Activated naive CD4-positive, alpha-beta T cell (primary cell): ENCODE data around the gene SKIC8.

Experiments used
- DNase-seq, 4 experiments: peaks; one replicate each; lab custom pipeline; 2025; lab: John Stamatoyannopoulos, UW

Gene SKIC8

DNA sequence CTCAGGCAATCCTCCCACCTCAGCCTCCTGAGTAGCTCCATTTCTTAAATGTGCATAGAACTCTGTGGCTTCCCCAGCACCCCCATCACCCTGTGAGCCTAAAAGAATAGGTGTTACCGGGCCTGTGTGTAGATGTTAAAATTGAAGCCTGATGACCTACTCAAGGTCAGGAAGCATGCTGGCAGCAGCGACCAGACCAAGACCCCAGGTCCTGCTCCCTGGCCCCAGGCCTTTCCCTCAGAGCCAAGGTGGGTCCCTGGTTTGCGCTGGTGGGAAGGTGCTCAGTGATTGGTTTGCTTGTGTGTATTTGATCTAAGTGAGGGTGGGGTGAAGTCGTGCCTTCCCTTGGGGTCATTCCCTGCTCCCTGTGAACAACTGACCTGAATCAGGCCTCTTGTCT lies 22.4 kb upstream of the SKIC8 start:
- no peak for DNase-seq

DNA sequence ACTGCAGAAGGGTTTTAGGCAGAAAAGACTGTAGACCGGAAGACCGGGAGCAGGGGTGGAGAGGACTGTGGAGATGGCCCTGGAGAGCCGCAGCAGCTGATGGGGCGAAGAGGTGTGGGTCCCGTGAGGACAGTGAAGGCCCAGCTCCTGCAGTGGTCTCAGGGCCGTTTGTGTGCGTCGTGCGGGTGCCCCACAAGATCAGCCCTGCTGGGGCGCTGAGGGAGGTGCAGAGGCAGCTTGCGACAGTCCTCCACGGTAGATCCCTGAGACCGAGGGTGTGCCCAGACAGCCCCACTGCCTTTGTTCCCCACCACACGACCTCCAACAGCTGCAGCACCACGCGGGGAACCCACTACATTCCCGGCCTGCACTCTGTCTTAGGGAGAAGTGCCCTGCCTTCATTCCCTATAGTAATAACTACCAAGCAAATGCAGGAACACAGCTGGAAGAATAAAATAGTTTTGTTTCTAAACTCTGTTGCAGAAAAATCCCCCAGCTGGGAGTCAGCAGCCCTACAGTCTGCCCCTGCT lies 21.7 kb upstream of the SKIC8 start:
- no peak for DNase-seq

DNA sequence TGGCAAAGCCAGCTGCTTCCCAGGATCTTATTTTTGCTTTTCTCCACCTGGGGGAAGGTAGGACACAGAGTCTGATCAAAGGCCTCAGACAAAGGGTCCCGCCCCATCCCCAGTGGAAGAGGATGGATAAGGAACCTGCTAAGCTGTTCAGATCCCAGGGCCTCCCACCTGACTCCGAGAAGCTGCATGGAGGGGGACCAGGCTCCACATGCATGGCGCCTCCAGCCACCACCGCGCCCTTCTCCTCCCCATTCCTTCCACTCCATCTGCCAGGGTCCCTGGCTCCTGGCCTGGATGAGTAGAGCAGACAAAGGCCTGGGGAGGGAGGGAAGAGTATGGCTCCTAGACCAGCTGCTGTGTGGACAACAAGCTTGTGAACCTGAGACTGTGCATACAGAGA lies 20.8 kb upstream of the SKIC8 start:
- DNase-seq: no peak

DNA sequence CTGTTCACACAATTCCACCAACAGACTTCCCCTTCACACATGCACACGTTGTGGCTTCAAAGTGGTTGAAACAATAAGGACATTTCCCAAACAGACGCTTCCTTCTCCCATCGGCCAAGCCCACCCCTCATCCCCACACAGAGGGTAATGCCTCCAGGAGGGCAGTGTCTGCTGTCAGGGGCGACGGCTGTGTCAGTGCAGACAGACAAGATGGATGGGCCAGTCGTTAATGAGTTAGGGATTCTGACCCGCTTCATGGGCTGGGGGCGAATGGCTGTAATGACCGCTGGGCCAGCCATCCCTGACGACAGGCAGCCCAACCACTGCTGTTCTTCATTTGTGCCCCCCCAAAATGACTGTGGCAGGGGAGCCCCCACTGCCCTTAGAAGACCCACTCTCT lies 20.2 kb upstream of the SKIC8 start:
- DNase-seq: no peak

DNA sequence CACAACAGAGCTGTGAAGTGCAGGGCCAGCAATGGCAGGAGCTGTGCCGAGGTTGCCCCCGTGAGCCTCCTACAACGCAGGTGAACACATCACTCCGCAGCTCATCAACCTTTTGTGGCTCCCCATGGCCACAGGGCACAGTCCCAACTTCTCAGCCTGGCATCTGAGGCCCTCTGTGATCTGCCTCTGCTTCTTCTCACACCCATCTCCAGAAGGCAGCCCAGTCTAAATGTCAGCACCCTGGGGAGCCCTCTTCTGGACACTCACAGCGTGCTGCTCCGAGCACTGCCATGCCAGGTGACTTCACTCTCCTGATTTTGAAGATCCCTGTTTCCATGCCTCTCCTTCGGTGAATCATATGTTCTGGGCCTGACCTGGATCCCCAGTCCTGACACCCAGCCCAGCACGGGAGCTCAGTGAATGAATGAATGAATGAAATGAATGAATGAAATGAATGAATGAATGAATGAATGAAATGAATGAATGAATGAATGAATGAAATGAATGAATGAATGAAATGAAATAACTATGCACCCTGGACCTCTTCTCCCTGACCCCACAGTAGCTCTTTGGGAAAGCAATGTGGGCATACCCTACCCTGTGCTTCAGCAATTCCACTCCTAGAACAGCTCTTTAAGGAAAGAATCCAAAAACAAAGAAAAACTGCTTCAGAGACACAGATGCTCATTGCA lies 17.9 kb upstream of the SKIC8 start:
- DNase-seq: no peak

DNA sequence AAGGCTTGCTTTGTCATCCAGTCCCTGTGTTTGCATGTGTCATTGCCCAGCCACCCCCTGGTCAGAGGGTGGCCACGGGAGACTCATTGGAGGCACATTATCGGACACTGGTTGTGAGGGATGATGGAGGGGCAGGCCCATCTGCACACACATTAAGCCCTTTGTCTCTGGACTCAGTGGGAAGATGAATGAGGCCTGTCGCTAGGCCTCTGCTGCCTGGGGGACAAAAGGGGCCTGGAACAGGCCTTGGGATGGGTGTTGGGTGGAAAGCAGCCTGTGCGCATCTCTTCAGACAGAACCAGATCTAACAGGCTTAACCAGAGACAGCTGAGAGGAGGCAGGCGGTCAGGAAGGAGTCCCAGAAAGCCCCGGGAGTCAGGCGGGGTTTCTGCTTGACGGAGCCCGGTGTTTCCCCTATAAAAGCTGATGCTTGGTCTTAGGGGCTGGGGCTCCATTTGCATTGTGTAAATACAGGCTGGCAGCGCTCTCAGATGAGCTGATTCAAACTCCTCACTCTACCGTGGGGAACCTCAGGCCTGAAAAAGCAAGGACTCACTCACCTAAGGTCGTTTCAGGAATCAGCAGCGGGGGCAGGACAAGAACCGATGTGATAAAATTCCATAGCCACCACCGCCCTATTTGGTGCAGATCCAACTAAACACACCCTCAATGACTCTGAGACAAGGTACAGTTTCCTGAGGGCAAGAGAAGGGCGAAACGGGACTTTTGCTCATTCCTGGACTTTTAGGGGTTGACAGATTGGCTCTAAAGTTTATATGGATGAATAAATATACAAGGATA lies 17.1 kb upstream of the SKIC8 start:
- no peak for DNase-seq

DNA sequence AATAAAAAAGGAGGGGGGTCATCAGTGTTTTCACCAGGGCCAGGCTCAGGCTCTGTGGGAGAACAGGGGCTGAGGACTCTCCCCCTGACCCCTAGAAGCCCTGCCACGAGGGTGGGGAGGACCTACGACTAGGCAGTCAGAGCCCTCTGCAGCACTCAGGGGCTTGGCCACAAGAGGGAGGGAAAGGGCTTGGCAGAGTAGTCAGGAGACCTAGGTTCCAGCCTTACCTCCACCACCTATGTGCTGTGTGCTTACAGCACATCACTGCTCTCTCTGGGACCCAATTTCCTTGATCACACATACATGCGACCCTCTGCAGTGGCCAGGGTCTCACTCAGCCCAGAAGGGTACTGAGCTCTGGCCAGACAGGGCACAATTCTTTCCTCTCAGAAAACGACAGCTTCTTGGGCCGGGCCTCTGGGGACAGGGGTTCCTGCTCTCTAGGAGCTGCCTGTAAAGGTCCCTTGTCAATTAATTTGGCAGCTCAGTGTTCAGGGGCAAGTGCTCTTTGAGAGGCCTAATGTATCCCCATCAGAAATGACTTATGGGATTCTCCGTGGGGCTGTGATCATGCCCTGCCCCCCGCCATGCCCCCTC lies 16.4 kb upstream of the SKIC8 start:
- DNase-seq: no peak

DNA sequence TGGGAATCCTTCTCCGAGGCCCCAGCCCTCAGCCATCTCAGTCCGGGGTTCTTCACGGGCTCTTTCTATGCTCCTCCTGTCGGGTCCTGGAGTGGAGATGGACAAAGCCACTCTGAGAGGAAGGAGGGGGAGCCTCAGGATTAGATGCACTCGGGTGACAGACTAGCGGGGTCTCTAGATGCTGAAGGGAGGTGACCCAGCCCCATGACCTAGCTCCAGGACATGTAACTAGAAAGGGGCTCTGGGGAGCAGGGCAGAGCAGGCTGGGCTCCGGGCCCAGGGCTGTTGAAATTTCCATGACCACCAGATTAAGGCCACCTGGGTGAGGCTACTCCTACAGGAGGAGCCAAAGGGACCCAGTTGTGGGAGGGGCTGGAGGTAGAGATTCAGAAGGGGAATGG lies 14.8 kb upstream of the SKIC8 start:
- no peak for DNase-seq

DNA sequence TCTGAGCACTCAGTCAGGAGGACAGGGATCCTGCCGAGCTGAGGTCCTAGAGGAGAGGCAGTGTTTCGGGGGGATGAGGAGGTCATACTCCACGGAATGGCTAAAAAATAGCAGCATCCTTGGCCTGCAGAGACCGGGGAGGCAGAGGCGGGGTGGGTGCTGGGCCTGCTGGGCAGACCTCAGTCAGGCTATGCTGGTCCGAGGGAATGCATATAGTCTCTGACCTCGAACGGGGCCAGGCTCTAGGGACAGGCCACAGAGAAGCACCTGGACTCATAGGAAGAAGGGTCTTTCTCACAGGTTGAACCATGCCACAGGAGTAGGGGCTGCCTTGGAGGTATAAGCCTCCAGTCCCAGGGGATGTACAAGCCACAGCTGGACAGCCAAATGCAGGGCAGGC lies 14.0 kb upstream of the SKIC8 start:
- no peak for DNase-seq

DNA sequence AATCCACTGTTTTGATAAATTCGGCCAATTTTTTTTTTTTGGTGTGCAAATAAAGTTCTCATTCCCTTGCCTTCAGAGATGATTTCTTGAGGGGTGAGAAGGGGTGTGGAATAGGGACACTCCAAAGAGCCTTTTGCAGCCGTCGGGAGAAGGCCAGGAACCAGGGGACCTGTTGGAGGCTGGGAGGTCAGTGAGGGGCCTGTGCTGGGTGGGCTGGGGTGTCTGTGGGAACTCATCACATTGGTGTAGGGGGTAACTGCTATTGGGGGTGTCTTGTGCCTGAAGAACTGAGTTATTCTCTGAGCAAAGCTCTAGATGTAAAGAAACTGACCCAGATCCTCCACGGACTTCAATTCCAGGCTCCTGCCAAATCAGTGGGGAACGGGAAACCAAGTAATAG lies 13.5 kb upstream of the SKIC8 start:
- no peak for DNase-seq

DNA sequence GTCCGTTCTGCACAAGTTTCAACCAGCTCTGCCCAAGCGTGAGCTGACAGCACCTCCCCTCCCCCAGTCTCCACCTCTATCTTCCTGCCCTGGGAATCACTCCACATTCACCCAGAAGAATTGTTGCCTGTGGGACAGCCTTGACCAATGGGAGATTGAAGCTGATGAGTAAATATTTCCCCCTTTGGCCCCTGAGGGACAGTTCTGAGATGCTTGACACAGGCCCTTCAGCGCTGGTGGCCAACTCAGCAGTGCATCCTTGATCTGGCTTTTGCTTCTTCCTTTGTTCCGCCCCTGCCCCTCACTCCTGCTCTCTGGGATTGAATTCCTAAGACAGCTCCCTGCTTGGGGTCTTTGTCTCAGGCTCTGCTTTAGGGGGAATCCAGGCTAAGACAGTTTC lies 13.1 kb upstream of the SKIC8 start:
- DNase-seq: no peak

DNA sequence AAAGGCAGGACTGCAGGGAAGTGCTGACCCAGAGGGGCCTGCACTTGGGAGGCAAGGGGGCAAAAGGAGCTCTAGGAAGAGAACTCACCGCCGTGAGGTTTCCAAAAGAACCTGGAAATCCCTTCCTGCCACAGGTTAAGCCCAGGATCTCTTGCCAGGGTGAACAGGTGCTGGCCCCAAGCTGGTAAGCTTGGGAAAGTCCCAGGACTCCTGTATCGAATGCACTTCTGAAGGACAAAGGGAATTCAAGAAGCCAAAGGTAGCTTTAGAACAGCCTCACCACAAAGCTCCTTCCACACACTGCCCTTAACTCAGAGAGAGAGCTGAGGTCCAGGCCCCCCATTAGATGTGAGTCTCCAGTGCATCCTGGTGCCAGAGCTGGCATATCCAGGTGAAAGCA lies 11.9 kb upstream of the SKIC8 start:
- no peak for DNase-seq

DNA sequence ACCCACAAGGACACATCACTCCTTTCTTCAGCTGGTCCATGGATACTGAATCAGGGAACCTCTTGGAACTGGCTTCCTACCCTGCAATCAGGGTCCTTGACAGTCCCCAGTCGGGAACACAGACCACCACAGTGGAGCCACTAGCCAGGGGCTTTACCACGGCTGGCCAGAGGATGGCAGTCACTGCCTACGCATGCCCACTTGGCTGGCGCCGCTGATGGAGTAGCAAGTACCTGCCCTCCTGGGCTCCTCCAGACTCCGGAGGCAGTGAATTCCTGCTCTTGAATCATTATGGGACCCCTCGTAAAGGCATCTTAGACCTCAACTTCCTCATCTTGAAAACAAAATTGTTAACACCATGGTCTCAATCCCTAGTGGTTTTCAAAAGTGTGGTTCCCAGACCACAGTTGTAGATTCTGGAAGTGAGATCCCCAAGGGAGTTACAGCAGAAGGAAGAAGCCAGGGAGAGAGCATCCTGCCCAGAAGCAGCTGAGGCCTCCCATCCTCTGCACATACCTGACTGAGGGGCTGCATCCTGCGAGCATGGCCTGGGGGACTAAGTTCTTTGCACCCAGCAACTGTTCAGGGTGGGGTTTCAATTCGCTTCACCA lies 9.1 kb upstream of the SKIC8 start:
- DNase-seq: no peak

DNA sequence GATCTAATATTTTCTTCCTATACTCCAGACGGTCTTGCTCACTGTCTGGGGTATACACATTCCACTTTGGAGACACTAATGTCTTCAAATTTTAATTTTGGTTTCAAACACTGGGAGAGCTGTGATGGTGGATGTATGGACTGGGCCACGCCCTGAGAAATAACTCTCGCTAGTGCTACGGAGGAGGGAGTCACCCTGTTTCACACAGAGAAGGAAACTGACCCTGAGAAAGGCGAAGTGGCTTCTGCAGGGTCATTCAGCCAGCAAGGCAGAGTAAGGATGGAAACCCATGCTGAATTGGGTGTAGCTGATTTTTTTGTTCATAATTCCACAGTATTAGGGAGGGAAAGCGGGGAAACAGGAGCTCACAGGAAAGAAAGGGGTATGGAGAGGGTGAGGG lies 8.6 kb upstream of the SKIC8 start:
- no peak for DNase-seq

DNA sequence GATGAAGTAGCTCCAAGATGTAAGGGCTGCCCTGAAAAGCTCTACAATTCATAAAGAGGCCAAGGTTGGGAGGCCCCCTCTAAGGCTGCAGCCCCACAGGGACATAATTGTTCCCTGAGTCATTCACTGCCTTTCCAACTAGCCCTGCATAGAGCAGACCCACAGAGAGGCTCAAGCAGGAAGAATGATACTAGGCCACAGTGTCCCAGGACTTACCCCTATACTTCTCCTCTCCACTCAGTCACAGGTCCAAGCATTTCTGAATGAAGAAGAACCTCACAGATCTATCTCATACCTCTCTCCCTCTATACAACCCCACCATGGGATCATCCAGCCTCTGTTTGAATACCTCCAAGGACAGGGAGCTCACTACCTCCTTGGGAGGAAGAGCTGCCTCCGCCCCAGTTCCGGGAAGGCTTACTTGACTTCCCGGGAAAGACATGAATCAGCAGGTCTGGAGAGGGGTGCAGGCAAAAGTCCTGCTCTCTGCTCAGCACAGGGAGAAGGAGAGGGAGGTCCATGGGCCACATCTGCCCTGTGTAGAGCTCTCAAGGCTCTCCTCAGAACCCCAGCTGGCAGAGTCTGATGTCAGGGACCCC lies 6.9 kb upstream of the SKIC8 start:
- DNase-seq: no peak

DNA sequence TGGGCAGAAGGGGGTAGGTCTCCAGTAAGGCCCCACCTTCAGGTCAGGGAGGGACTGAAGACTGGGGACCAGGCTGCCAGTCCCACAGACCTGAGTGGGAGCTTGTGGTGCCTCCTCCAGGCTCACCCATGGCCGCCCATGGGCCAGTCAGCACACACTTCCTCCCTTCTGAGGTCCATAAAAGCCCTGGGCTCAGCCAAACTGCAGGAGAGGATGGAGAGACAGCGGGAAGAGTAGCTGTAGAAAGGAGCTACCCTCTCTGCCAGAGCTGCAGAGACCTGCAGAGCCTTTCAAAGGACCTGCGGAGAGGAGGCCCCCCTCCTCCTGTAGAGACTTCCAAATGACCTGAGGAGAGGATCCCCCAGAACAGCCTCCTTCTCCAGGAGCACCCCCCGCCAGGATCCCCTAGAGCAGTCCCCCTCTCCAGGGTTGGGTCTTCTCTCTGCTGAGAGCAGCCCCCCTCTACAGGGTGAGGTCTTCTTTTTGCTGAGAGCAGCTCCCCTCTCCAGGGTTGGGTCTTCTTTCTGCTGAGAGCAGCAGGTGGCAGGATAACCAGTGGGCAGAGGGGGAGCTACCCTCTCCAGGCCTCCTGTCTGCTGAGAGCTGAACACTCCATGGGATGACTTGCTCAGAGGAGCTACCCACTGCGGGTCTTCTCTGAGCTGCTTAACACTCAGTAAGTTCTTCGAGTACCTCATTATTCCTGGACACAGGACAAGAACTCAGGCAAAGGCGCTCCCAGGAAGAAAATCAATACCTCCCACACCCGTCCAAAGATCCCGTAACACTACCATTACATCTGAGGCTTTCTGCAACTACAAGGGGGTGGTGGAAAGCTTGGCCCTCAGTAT lies 5.0 kb upstream of the SKIC8 start:
- no peak for DNase-seq

DNA sequence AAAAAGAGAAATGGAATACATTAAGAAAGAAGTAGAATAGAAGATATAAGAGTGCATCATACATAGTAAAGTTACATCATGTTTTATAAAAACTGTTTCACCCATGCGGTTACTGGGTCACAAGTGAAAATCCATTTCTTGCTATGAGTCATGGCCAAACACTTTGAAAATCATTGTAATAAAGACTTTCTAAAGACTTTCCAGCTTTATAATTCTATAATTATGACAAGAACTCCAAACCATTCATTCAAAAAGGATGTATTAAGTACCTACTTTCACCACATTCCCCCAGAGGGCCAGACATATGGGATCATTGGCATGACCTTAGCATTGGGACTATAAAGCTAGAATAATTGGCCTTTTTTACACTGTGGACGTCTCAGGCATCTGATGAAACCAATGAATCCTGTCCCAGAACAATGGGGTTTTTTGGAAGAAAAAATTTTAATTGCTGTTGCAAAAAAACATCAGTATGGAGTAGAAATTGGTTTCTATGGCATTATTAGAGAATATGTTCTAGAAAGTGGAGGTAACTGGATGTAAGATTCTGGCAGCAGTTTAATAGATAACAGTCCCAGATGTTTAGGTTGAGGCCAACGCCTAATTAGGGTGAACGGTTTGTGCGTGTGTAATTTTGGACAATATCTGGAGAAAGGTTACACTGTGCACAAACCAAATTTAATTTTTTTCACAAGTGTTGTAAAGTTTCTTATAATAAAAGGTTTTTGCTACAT lies 3.3 kb upstream of the SKIC8 start:
- DNase-seq: no peak

DNA sequence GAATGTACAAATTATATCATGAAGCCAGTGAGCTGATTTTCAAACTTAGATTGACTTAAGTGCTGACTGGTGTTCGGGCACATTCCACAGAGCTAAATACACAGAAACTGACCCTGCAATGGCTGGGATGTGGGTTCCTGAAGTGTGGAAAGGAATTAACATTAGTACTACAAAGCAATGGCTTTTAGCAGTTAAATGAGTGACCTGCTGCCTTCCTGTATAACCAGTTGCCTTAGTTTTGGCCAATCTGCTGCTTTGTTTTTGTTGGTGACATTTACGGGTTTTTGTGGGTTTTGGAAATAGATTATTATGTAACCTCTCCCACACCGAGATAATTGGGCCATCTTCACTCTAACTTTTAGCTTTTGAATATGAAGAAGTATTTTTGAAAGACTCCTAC lies 2.4 kb upstream of the SKIC8 start:
- no peak for DNase-seq

DNA sequence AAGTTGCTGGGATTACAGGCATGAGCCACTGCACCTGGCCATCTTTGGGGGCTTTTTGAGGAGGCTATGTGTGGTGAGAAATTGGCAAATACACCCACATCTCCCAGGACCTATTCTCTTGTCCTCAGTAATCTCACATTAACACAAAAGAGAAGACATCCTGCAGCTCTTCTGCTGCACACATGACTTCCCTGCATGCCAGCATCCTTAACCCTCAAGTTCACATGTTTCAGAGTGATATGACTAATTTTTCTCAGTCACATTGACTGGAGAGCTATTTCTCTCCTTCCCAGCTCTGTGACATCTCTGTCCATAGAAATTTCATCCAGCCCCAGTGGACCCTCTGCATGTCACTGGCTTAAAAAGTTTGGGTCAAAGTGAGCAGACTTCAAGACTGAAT lies 1.9 kb upstream of the SKIC8 start:
- no peak for DNase-seq

DNA sequence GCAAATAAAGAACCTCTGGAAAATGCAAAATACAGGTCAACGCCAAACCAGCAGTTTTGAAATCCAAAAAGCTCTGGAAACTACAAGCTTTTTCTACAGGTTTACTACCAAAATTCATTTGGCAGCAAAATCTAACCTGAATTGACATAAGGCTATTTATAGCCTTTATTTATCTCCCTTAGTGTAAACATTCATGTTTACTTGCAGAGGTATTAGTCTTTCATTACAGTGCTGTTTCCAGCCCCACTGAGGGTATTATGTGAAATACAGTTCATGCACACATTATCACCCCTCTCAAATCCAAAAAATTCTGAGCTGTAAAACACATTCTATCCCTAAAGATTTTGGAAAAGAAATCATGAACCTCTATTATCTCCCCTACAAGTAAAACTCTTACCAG lies 7.2 kb downstream of the SKIC8 start:
- DNase-seq: no peak

DNA sequence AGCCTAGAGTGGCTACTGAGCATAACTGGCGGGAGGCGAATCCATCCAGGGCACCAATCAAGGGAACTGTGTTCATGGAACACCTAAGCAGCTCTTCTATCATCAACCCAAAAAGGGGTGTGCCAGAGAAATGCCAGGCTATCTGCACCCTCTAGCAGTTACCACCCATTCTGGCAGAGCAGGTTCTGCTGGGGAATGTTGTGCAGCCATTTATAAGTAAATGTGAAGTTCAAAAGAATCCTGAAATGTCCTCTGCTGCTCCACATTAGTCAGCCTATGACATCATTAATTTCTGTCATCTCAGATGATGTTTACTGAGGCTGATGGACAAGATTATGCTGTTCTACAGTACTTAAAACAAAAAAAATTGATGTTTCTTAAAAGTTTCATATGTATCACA lies 7.7 kb downstream of the SKIC8 start:
- no peak for DNase-seq
